SK-N-MC (cell line): ENCODE data around the gene TMEM135.

Source experiments
- EZH2 ChIP-seq: fragments of 200-600 bp; sonication (generic); IDR thresholded peaks from one replicate; pipeline ENCODE4 v1.6.1; 2017; ENCODE audit warnings: antibody characterized with exemption
- FOXP2 ChIP-seq: optimal IDR thresholded peaks from 2 replicates; pipeline ENCODE3; 2011; ENCODE audit warnings: mild to moderate bottlenecking, moderate library complexity; ENCODE audit not compliant: insufficient read depth; ENCODE audit errors: extremely low read length, control extremely low read depth
- POLR2AphosphoS5 ChIP-seq: IDR thresholded peaks from 2 replicates; pipeline ENCODE4 v1.6.1; 2012; ENCODE audit warnings: mild to moderate bottlenecking, low read depth, low read length, borderline replicate concordance

DNA sequence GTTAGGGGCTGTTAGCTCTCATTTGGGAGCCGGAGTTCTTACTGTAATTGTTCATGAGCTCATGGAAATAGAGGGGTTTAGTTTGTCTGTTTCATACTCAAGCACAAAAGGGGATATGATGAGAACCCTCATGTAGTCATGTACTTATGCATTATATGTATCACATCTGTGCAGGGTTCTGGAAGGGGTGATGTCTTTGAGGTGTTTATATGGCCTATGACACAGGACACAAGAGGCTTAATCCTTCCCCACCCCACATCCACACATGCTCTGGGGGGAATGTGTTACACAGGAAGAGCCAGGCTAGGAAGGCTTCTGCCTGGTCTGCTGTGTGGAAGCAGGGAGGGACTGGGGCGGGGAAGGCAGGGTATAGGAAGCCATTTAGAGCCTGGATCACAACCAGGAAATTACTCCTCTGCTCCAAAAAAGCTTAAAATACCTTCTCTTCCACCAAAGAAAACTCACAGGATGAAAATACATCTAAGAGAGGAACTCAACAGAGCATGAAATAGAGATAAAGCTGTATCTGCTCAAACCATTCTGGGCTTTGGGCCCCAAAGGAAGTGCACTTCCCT is 316.1 kb downstream of the TMEM135 start:
- no peak for TF ChIP-seq POLR2AphosphoS5
- no peak for TF ChIP-seq EZH2
- no peak for TF ChIP-seq FOXP2
